ENCODE data around the gene NDRG3. TPM values are rescaled to one million over a fixed set of nuclear protein-coding genes. Genes with fewer than 3 reads are reported as not detected.

NDRG3 gene
- total RNA-seq, 1 experiment from 2014 or later, result 30.1 TPM

- DNase-seq (no peak), ATAC-seq (no peak)
- H3K4me1 ChIP-seq (ENCODE audit: insufficient read depth, low read length), result no peaks in the 10 kb centered on the region
- no peak overlapping the region for H3K4me3 ChIP-seq (ENCODE audit: low read length)
- H2AFZ ChIP-seq (ENCODE audit: low read length), result no peak overlapping the region
- no peaks in the 10 kb centered on the region for H3K27me3 ChIP-seq (ENCODE audit: low read length)
- no peaks in the 10 kb centered on the region for H3K79me2 ChIP-seq (ENCODE audit: low read length)
- no peaks in the 10 kb centered on the region for H3F3A ChIP-seq (ENCODE audit: low read length, unreplicated experiment)
- peaks cover 15% of the 10 kb centered on the region; the same call in 1 of the 2 replicates for H3K36me3 ChIP-seq (ENCODE audit: low read depth, low read length)
- no peaks in the 10 kb centered on the region for H4K20me1 ChIP-seq (ENCODE audit: low read length)
- ChIA-PET POLR2A (ENCODE audit: unreplicated experiment) (no interaction called here), CTCF (no interaction called here)
- no peak overlapping the region for H3K27ac ChIP-seq (ENCODE audit: low read length)
- TSS peak; percentile 1 for BruUV-seq (replicated peaks)
- intact Hi-C loops (cut with micrococcal nuclease), result no loop called here
- H3K4me2 ChIP-seq (ENCODE audit: low read length), result no peak overlapping the region
- H3K9me3 ChIP-seq (ENCODE audit: low read length), result no peaks in the 10 kb centered on the region
- H3K9me2 ChIP-seq (replicated peaks; ENCODE audit: low read length), result no peaks in the 10 kb centered on the region
- no peak for TF ChIP-seq EZH2 (IDR thresholded peaks at IDR 0.05; ENCODE audit: low read length, unreplicated experiment)
- TF ChIP-seq EZH2phosphoT487 (IDR thresholded peaks at IDR 0.05; ENCODE audit: borderline replicate concordance, low read length), result no peak
- TF ChIP-seq CTCF (conservative IDR thresholded peaks at IDR 0.05; ENCODE audit: low read depth, low read length), result no peak
- H3K9ac ChIP-seq (ENCODE audit: low read length), result no peak overlapping the region
Observed at GRCh38 chr20:36784900-36785299, 39.0 kb upstream of the NDRG3 start.

GRCh38 chr20:36784116-36784515, 38.2 kb upstream of the NDRG3 start:
- no peaks in the 10 kb centered on the region for H3K4me1 ChIP-seq (ENCODE audit: insufficient read depth, low read length)
- no peaks in the 10 kb centered on the region for H3K79me2 ChIP-seq (ENCODE audit: low read length)
- intact Hi-C loops (cut with micrococcal nuclease), result no loop called here
- ATAC-seq (no peak), DNase-seq (no peak)
- no peaks in the 10 kb centered on the region for H3K9me2 ChIP-seq (replicated peaks; ENCODE audit: low read length)
- no peaks in the 10 kb centered on the region for H4K20me1 ChIP-seq (ENCODE audit: low read length)
- H3K27me3 ChIP-seq (ENCODE audit: low read length), result no peaks in the 10 kb centered on the region
- no peak overlapping the region for H2AFZ ChIP-seq (ENCODE audit: low read length)
- no peak overlapping the region for H3K27ac ChIP-seq (ENCODE audit: low read length)
- no peaks in the 10 kb centered on the region for H3K9me3 ChIP-seq (ENCODE audit: low read length)
- ChIA-PET CTCF (no interaction called here), POLR2A (ENCODE audit: unreplicated experiment) (no interaction called here)
- TF ChIP-seq CTCF (conservative IDR thresholded peaks at IDR 0.05; ENCODE audit: low read depth, low read length), result no peak
- TF ChIP-seq EZH2 (IDR thresholded peaks at IDR 0.05; ENCODE audit: low read length, unreplicated experiment), result no peak
- no peak for TF ChIP-seq EZH2phosphoT487 (IDR thresholded peaks at IDR 0.05; ENCODE audit: borderline replicate concordance, low read length)
- no peak overlapping the region for H3K4me3 ChIP-seq (ENCODE audit: low read length)
- no peak overlapping the region for H3K9ac ChIP-seq (ENCODE audit: low read length)
- no peak overlapping the region for H3K4me2 ChIP-seq (ENCODE audit: low read length)
- no peaks in the 10 kb centered on the region for H3F3A ChIP-seq (ENCODE audit: low read length, unreplicated experiment)
- BruUV-seq (replicated peaks), result no TSS peak
- H3K36me3 ChIP-seq (ENCODE audit: low read depth, low read length), result peaks cover 15% of the 10 kb centered on the region; the same call in 1 of the 2 replicates

GRCh38 chr20:36779656-36780025, 33.8 kb upstream of the NDRG3 start:
- Histone ChIP-seq H3K9ac (ENCODE audit: low read length) (no peak overlapping the region), H3K4me2 (ENCODE audit: low read length) (no peak overlapping the region), H3F3A (ENCODE audit: low read length, unreplicated experiment) (no peaks in the 10 kb centered on the region), H3K4me3 (ENCODE audit: low read length) (no peak overlapping the region), H3K9me3 (ENCODE audit: low read length) (no peaks in the 10 kb centered on the region), H3K36me3 (ENCODE audit: low read depth, low read length) (peaks cover 12% of the 10 kb centered on the region; the same call in 1 of the 2 replicates), H3K9me2 (replicated peaks; ENCODE audit: low read length) (no peaks in the 10 kb centered on the region), H3K4me1 (ENCODE audit: insufficient read depth, low read length) (no peaks in the 10 kb centered on the region), H3K27me3 (ENCODE audit: low read length) (no peaks in the 10 kb centered on the region), H4K20me1 (ENCODE audit: low read length) (no peaks in the 10 kb centered on the region), H3K79me2 (ENCODE audit: low read length) (no peaks in the 10 kb centered on the region), H2AFZ (ENCODE audit: low read length) (no peak overlapping the region), H3K27ac (ENCODE audit: low read length) (no peak overlapping the region)
- no peak for TF ChIP-seq EZH2 (IDR thresholded peaks at IDR 0.05; ENCODE audit: low read length, unreplicated experiment)
- no peak for TF ChIP-seq CTCF (conservative IDR thresholded peaks at IDR 0.05; ENCODE audit: low read depth, low read length)
- TF ChIP-seq EZH2phosphoT487 (IDR thresholded peaks at IDR 0.05; ENCODE audit: borderline replicate concordance, low read length), result no peak
- BruUV-seq (replicated peaks), result no TSS peak
- DNase-seq (no peak), ATAC-seq (no peak)
- ChIA-PET POLR2A (ENCODE audit: unreplicated experiment) (no interaction called here), CTCF (no interaction called here)
- intact Hi-C loops (cut with micrococcal nuclease), result no loop called here

All from PC-3 (cell line).